ENCODE results near the gene SELENOH. TPM values are rescaled to one million over a fixed set of nuclear protein-coding genes. Genes with fewer than 3 reads are reported as not detected.

SELENOH gene
- total RNA-seq, 1 experiment from 2014 or later, result 84.5 TPM

- intact Hi-C loops (cut with micrococcal nuclease), result loop anchor here (2.0 to 5.0 kb wide), 3 partner anchors 49 to 761 kb away; no protein-coding TSS in a partner anchor
- H3K27ac Mint-ChIP-seq (ENCODE audit: low read depth, unreplicated experiment), result no peak within 1 kb of the TSS
- no peaks in the 10 kb centered on the region for H3K9me3 Mint-ChIP-seq (ENCODE audit: unreplicated experiment)
- ChIA-PET CTCF (interaction anchor here (0.5 to 9.9 kb wide), 16 partner anchors 9 to 309 kb away, joined by 3 to 115 read pairs (median 4); partner anchors contain the start of gene CTNND1), POLR2A (interaction anchor here (0.6 to 1.8 kb wide), 6 partner anchors 8 to 112 kb away, joined by 3 to 8 read pairs (median 6); partner anchors contain the start of genes CTNND1 and SELENOH)
- no peaks in the 10 kb centered on the region for H3K27me3 Mint-ChIP-seq (ENCODE audit: insufficient read depth, unreplicated experiment)
- H3K36me3 Mint-ChIP-seq (ENCODE audit: insufficient read depth, unreplicated experiment), result peaks cover 22% of the 10 kb centered on the region
- TF ChIP-seq, protein P1, sequence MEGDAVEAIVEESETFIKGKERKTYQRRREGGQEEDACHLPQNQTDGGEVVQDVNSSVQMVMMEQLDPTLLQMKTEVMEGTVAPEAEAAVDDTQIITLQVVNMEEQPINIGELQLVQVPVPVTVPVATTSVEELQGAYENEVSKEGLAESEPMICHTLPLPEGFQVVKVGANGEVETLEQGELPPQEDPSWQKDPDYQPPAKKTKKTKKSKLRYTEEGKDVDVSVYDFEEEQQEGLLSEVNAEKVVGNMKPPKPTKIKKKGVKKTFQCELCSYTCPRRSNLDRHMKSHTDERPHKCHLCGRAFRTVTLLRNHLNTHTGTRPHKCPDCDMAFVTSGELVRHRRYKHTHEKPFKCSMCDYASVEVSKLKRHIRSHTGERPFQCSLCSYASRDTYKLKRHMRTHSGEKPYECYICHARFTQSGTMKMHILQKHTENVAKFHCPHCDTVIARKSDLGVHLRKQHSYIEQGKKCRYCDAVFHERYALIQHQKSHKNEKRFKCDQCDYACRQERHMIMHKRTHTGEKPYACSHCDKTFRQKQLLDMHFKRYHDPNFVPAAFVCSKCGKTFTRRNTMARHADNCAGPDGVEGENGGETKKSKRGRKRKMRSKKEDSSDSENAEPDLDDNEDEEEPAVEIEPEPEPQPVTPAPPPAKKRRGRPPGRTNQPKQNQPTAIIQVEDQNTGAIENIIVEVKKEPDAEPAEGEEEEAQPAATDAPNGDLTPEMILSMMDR (IDR thresholded peaks at IDR 0.05; ENCODE audit: unreplicated experiment), result peak; percentile 45
- no peak within 1 kb of the TSS for H3K4me3 Mint-ChIP-seq (ENCODE audit: unreplicated experiment)
- peak; percentile 51 for DNase-seq (ENCODE audit: unreplicated experiment)
- BruUV-seq (replicated peaks), result no TSS peak
- no peaks in the 10 kb centered on the region for H3K4me1 Mint-ChIP-seq (ENCODE audit: insufficient read depth, unreplicated experiment)
These were observed 10.5 kb downstream of the SELENOH start, which contains the start of gene BTBD18 for GRCh38 chr11:57751676-57752253. Gene BTBD18 (minus strand): TSS chr11:57751819. CDS start chr11:57751188, 631 bp downstream.

- DNase-seq (ENCODE audit: unreplicated experiment), result no peak
- CTCF ChIA-PET, result interaction anchor here (0.6 to 9.9 kb wide), 4 partner anchors 13 to 179 kb away, joined by 3 to 115 read pairs (median 6); no protein-coding TSS in a partner anchor
- intact Hi-C loops (cut with micrococcal nuclease), result loop anchor here (5.0 kb wide), 2 partner anchors 534 to 759 kb away; no protein-coding TSS in a partner anchor
- Mint-ChIP-seq H3K4me1 (ENCODE audit: insufficient read depth, unreplicated experiment) (no peaks in the 10 kb centered on the region), H3K4me3 (ENCODE audit: unreplicated experiment) (no peak overlapping the region), H3K27ac (ENCODE audit: low read depth, unreplicated experiment) (no peak overlapping the region), H3K36me3 (ENCODE audit: insufficient read depth, unreplicated experiment) (peaks cover 14% of the 10 kb centered on the region), H3K9me3 (ENCODE audit: unreplicated experiment) (no peaks in the 10 kb centered on the region), H3K27me3 (ENCODE audit: insufficient read depth, unreplicated experiment) (no peaks in the 10 kb centered on the region)
- POLR2A ChIA-PET, result no interaction called here
- TF ChIP-seq, protein P1 (IDR thresholded peaks at IDR 0.05; ENCODE audit: unreplicated experiment), result no peak
- no TSS peak for BruUV-seq (replicated peaks)
These were observed 11.7 kb downstream of the SELENOH start for GRCh38 chr11:57752954-57753353.

- TF ChIP-seq, protein P1 (IDR thresholded peaks at IDR 0.05; ENCODE audit: unreplicated experiment), result no peak
- Mint-ChIP-seq H3K36me3 (ENCODE audit: insufficient read depth, unreplicated experiment) (no peaks in the 10 kb centered on the region), H3K27ac (ENCODE audit: low read depth, unreplicated experiment) (no peak overlapping the region), H3K4me1 (ENCODE audit: insufficient read depth, unreplicated experiment) (no peaks in the 10 kb centered on the region), H3K27me3 (ENCODE audit: insufficient read depth, unreplicated experiment) (no peaks in the 10 kb centered on the region), H3K9me3 (ENCODE audit: unreplicated experiment) (no peaks in the 10 kb centered on the region), H3K4me3 (ENCODE audit: unreplicated experiment) (no peak overlapping the region)
- no peak for DNase-seq (ENCODE audit: unreplicated experiment)
- CTCF ChIA-PET, result interaction anchor here (0.6 to 12.8 kb wide), 5 partner anchors 27 to 800 kb away, joined by 4 to 312 read pairs (median 5); no protein-coding TSS in a partner anchor
- POLR2A ChIA-PET, result interaction anchor here (1.2 to 9.6 kb wide), 4 partner anchors 19 to 82 kb away, joined by 3 to 285 read pairs (median 110); no protein-coding TSS in a partner anchor
- no TSS peak for BruUV-seq (replicated peaks)
- intact Hi-C loops (cut with micrococcal nuclease), result no loop called here
These were observed 16.9 kb downstream of the SELENOH start for GRCh38 chr11:57758174-57758573.
